ENCODE results near the gene ADGRG7.

Gene ADGRG7

DNA sequence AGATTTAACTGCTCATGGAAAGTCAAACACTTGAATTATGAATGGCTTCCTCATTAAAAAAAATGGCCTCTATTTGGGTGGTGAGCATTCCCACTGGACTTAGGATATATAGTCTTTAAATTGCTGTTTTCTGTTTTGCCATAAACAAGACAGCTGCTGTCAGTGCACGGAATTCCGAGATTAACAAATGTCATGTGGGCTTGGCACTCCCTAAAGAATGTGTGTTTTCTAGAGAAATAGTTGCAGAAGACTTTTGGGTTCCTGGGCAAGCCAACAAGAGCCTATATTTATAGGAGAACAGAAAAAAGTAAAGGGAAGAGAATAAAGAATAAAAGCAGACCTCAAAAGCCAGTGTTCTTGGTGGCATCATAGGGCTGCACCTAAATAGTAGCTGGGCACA is 86.3 kb downstream of the ADGRG7 start:
- POLR2A ChIA-PET (ENCODE audit: low non-redundant PET): no interaction called here

GRCh38 chr3:100696161-100696560 is 86.8 kb downstream of the ADGRG7 start:
- peak; percentile 9 for DNase-seq (ENCODE audit: low spot score)
- TF ChIP-seq, protein P1, sequence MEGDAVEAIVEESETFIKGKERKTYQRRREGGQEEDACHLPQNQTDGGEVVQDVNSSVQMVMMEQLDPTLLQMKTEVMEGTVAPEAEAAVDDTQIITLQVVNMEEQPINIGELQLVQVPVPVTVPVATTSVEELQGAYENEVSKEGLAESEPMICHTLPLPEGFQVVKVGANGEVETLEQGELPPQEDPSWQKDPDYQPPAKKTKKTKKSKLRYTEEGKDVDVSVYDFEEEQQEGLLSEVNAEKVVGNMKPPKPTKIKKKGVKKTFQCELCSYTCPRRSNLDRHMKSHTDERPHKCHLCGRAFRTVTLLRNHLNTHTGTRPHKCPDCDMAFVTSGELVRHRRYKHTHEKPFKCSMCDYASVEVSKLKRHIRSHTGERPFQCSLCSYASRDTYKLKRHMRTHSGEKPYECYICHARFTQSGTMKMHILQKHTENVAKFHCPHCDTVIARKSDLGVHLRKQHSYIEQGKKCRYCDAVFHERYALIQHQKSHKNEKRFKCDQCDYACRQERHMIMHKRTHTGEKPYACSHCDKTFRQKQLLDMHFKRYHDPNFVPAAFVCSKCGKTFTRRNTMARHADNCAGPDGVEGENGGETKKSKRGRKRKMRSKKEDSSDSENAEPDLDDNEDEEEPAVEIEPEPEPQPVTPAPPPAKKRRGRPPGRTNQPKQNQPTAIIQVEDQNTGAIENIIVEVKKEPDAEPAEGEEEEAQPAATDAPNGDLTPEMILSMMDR (conservative IDR thresholded peaks at IDR 0.05; ENCODE audit: low read depth): no peak
- no peak overlapping the region for H3K27ac ChIP-seq
- POLR2A ChIA-PET (ENCODE audit: low non-redundant PET): no interaction called here
- CTCF ChIA-PET: no interaction called here

More for the DNA sequence above, 86.3 kb downstream of the ADGRG7 start:
- TF ChIP-seq, protein P1 (conservative IDR thresholded peaks at IDR 0.05; ENCODE audit: low read depth): no peak
- CTCF ChIA-PET: no interaction called here
- no peak for DNase-seq (ENCODE audit: low spot score)
- no peak overlapping the region for H3K27ac ChIP-seq

DNA sequence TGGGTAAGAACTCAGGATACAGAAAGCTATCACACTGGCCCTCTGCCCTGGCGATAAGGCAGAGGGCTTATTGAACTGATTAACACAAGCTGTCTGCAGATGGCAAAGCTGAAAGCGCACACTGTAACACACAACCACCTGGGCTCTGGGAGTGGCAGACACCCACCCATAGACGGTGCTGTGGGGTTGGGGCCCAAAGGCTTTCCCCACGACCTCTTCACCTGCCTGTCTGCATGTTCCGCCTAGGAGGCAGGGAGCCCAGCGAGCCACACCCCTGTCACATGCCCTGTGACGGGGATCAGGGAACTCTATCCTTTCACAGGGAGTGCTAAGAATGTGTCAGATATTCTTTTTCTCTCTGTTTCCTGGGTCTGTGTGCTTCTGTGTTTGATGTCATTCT is 87.8 kb downstream of the ADGRG7 start:
- H3K27ac ChIP-seq: no peak overlapping the region
- ChIA-PET CTCF (no interaction called here), POLR2A (ENCODE audit: low non-redundant PET) (interaction anchor here (0.7 kb wide), 1 partner anchor 892 kb away, joined by 3 read pairs; no protein-coding TSS in a partner anchor)
- TF ChIP-seq, protein P1 (conservative IDR thresholded peaks at IDR 0.05; ENCODE audit: low read depth): no peak
- no peak for DNase-seq (ENCODE audit: low spot score)

- CTCF ChIA-PET: no interaction called here
- TF ChIP-seq, protein P1 (conservative IDR thresholded peaks at IDR 0.05; ENCODE audit: low read depth): no peak
- no peak for DNase-seq (ENCODE audit: low spot score)
- no peak overlapping the region for H3K27ac ChIP-seq
- POLR2A ChIA-PET (ENCODE audit: low non-redundant PET): interaction anchor here (0.7 kb wide), 1 partner anchor 891 kb away, joined by 3 read pairs; no protein-coding TSS in a partner anchor
Measured at GRCh38 chr3:100697723-100698285, 88.4 kb downstream of the ADGRG7 start.

DNA sequence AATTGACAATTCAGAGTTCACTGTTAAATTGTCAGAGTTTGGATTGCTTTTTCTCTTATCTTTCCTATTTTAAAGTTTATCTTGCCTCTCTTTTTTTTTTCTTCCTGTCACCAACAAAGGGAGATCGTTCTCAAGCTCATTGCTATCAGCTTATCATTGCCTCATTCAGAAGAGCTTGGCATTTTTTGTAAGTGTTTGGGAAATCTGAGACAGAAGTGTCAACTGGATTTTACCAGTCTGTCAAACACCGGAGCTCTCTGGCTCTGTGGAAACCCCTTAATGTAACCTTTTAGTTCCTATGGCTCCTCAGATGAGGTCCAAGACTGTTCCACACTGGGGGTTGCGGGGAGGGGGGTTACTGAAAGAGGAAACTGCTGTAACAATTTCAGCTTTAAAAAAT is 89.3 kb downstream of the ADGRG7 start:
- no peak overlapping the region for H3K27ac ChIP-seq
- no peak for DNase-seq (ENCODE audit: low spot score)
- ChIA-PET CTCF (no interaction called here), POLR2A (ENCODE audit: low non-redundant PET) (no interaction called here)
- TF ChIP-seq, protein P1 (conservative IDR thresholded peaks at IDR 0.05; ENCODE audit: low read depth): no peak

DNA sequence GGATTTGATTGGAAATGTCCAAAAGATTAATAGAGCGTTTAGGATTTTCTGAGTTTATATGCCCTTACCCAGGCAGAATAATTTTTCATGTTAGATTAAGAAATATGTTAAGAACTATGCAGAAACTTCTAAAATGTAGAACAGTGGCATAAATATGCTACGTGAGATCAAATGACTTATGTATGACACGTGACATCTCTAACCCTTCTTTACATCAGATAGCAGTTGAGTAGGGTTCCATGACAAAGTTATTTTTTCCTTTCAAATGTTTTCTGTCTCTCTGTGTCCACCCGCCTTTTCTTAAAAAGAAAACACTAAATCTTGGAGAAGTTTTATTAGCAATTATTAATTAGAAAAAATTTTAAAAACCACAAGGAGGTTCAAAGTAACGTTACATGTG is 91.3 kb downstream of the ADGRG7 start:
- ChIA-PET CTCF (no interaction called here), POLR2A (ENCODE audit: low non-redundant PET) (no interaction called here)
- no peak for DNase-seq (ENCODE audit: low spot score)
- H3K27ac ChIP-seq: no peak overlapping the region
- TF ChIP-seq, protein P1 (conservative IDR thresholded peaks at IDR 0.05; ENCODE audit: low read depth): no peak

All from RWPE1 (cell line).